ENCODE data around the gene LYSMD4.

DNA sequence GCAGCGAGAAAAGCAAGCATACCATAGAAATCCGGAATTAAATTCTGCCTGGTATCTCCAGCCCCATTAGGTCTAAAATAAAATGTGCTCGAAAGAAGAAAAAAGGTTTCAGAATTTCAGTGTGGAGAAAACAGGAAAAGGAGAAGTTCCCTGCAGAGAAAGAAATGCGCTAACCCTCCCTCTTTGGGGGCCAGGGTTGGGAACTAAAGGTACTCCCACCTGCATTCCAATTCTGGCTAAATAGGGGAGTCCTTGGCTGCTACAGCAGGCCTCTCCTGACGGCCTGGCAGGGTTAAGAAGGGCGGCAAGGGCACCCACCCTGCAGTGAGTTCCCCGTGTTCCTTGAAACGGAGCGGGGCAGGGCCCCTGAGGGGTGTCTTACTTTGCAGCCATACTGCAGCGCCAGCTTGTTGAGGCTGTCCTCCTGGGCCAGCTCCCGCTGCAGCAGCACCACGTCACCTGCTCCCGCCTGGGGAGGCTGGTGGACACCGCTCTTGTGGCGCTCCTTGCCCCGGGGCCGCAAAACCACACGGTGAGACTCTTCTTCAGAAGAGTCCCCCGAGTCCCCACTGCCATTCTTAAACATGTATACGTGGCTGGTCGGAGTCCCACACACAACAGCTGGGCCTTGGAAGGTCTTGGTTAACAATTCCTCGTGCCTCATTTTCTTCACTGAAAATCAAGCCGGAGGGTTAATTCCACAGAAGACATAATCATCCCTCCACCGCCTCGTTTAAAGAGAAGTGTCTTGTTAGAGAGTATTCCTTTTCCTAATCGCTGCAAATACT is 1.7 kb downstream of the LYSMD4 start:
- TF ChIP-seq, protein P1, sequence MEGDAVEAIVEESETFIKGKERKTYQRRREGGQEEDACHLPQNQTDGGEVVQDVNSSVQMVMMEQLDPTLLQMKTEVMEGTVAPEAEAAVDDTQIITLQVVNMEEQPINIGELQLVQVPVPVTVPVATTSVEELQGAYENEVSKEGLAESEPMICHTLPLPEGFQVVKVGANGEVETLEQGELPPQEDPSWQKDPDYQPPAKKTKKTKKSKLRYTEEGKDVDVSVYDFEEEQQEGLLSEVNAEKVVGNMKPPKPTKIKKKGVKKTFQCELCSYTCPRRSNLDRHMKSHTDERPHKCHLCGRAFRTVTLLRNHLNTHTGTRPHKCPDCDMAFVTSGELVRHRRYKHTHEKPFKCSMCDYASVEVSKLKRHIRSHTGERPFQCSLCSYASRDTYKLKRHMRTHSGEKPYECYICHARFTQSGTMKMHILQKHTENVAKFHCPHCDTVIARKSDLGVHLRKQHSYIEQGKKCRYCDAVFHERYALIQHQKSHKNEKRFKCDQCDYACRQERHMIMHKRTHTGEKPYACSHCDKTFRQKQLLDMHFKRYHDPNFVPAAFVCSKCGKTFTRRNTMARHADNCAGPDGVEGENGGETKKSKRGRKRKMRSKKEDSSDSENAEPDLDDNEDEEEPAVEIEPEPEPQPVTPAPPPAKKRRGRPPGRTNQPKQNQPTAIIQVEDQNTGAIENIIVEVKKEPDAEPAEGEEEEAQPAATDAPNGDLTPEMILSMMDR (IDR thresholded peaks at IDR 0.05; ENCODE audit: borderline replicate concordance, extremely low read depth, low read length, poor library complexity, severe bottlenecking), result no peak
- no peak for TF ChIP-seq EZH2 (IDR thresholded peaks at IDR 0.05; ENCODE audit: borderline replicate concordance, low read depth, low read length, severe bottlenecking)
